Activated CD8-positive, alpha-beta T cell treated with anti-CD3 and anti-CD28 coated beads for 36 hours (primary cell): Measurements from ENCODE around the gene TEX51. TPM values are rescaled to one million over a fixed set of nuclear protein-coding genes. Genes with fewer than 3 reads are reported as not detected.

Experiments used
- ATAC-seq: fragments of 200-7000 bp; cut with Tn5 transposase; one replicate; pipeline ENCODE4 v1.10.0; 2021; ENCODE audit warnings: mild to moderate bottlenecking, moderate library complexity
- CTCF ChIA-PET: fragments of 350-600 bp; sonication (Branson Sonifier 250); formaldehyde crosslinking; loops from one replicate; lab custom pipeline; 2021; ENCODE audit warnings: antibody characterized with exemption; lab: Charles Lee
- POLR2A ChIA-PET: fragments of 350-600 bp; sonication (Branson Sonifier 250); formaldehyde crosslinking; loops from one replicate; lab custom pipeline; 2021; ENCODE audit warnings: antibody characterized with exemption; lab: Charles Lee
- DNase-seq: peaks from one replicate; pipeline ENCODE4 v3.0.0-alpha.2; 2020
- H3K27ac Mint-ChIP-seq: one replicate; pipeline ENCODE4 v1.8.0; 2021; ENCODE audit warnings: mild to moderate bottlenecking, mixed read lengths
- H3K27me3 Mint-ChIP-seq: one replicate; pipeline ENCODE4 v1.8.0; 2021; ENCODE audit warnings: mixed read lengths
- H3K36me3 Mint-ChIP-seq: one replicate; pipeline ENCODE4 v1.8.0; 2021; ENCODE audit warnings: low read depth, mixed read lengths
- H3K4me1 Mint-ChIP-seq: one replicate; pipeline ENCODE4 v1.8.0; 2021; ENCODE audit warnings: low read depth, mixed read lengths
- H3K4me3 Mint-ChIP-seq: one replicate; pipeline ENCODE4 v1.8.0; 2021; ENCODE audit warnings: mild to moderate bottlenecking, moderate library complexity, mixed read lengths
- H3K9me3 Mint-ChIP-seq: one replicate; pipeline ENCODE4 v1.8.0; 2021; ENCODE audit warnings: mixed read lengths
- intact Hi-C: fragments of 100-400 bp; cut with micrococcal nuclease; formaldehyde crosslinking; loops from one replicate; pipeline ENCODE4 v1.10.0; 2022
- total RNA-seq, 2 experiments: library from RNA; stranded (reverse); gene quantifications; one replicate each; pipeline ENCODE4 v1.2.3, GENCODE V29; 2021
- TF ChIP-seq, protein P1 (sequence below): fragments of 200-600 bp; IDR thresholded peaks from one replicate; pipeline ENCODE4 v1.8.0; 2022; ENCODE audit warnings: antibody characterized with exemption, mild to moderate bottlenecking

The TEX51 gene
- total RNA-seq, 2 experiments from 2014 or later, result not detected

DNA sequence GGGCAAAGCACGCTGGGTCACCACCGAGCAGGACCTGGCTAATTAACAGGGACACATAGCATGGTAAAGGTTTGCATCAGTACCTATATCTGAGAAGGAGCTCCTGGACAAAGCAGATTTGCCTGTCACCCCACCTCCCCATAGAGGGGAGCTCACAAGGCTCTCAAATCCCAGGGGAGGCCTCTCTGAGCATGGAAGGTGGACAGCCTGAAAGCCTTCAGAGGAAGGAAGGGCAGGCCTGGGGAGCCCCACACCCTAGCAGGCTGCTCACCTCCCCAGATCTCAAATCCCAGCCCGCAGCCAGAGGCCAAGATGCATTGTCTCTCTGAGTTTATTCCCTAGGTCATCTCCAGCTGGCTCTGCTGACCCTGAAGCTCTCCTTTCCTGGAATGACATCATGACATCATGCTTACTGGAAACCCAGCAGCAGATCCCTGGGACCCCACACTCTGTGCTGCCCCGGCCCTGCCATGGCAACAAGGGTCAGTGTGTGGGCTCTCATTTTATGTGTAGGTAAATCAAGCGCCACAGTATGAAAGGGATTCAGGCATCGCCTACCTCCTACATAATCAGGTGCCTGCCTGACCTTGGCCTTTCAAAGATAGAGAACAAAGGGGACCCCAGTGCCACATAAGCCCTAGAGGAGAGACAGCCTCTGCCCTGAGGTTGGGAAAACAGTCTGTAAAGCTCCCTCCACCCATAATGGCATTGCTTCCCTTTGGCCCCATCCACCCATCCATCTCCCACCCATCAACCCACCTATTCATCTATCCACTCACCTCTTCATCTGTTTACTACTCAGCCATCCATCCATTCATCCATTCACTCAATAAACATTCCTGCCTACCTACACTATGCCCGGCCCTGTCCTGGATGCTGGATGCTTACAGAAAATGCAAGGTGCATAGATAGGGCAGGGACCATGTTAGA lies 15.7 kb upstream of the TEX51 start:
- no peaks in the 10 kb centered on the region for H3K36me3 Mint-ChIP-seq
- POLR2A ChIA-PET, result no interaction called here
- H3K9me3 Mint-ChIP-seq, result no peaks in the 10 kb centered on the region
- TF ChIP-seq, protein P1, sequence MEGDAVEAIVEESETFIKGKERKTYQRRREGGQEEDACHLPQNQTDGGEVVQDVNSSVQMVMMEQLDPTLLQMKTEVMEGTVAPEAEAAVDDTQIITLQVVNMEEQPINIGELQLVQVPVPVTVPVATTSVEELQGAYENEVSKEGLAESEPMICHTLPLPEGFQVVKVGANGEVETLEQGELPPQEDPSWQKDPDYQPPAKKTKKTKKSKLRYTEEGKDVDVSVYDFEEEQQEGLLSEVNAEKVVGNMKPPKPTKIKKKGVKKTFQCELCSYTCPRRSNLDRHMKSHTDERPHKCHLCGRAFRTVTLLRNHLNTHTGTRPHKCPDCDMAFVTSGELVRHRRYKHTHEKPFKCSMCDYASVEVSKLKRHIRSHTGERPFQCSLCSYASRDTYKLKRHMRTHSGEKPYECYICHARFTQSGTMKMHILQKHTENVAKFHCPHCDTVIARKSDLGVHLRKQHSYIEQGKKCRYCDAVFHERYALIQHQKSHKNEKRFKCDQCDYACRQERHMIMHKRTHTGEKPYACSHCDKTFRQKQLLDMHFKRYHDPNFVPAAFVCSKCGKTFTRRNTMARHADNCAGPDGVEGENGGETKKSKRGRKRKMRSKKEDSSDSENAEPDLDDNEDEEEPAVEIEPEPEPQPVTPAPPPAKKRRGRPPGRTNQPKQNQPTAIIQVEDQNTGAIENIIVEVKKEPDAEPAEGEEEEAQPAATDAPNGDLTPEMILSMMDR, result no peak
- H3K4me3 Mint-ChIP-seq, result no peak overlapping the region
- ATAC-seq, result no peak
- no peaks in the 10 kb centered on the region for H3K4me1 Mint-ChIP-seq
- peaks cover 9% of the 10 kb centered on the region for H3K27me3 Mint-ChIP-seq
- H3K27ac Mint-ChIP-seq, result no peak overlapping the region
- CTCF ChIA-PET, result interaction anchor here (1.2 kb wide), 1 partner anchor 89 kb away, joined by 4 read pairs; no protein-coding TSS in a partner anchor
- intact Hi-C loops, result no loop called here
- no peak for DNase-seq

- no peak for DNase-seq
- TF ChIP-seq, protein P1, result no peak
- ChIA-PET POLR2A (no interaction called here), CTCF (interaction anchor here (1.2 kb wide), 1 partner anchor 88 kb away, joined by 4 read pairs; no protein-coding TSS in a partner anchor)
- intact Hi-C loops, result no loop called here
- Mint-ChIP-seq H3K4me3 (no peak overlapping the region), H3K27me3 (peaks cover 11% of the 10 kb centered on the region), H3K4me1 (no peaks in the 10 kb centered on the region), H3K36me3 (no peaks in the 10 kb centered on the region), H3K27ac (no peak overlapping the region), H3K9me3 (no peaks in the 10 kb centered on the region)
- no peak for ATAC-seq
These were observed 15.0 kb upstream of the TEX51 start for GRCh38 chr2:126883666-126884040.

DNA sequence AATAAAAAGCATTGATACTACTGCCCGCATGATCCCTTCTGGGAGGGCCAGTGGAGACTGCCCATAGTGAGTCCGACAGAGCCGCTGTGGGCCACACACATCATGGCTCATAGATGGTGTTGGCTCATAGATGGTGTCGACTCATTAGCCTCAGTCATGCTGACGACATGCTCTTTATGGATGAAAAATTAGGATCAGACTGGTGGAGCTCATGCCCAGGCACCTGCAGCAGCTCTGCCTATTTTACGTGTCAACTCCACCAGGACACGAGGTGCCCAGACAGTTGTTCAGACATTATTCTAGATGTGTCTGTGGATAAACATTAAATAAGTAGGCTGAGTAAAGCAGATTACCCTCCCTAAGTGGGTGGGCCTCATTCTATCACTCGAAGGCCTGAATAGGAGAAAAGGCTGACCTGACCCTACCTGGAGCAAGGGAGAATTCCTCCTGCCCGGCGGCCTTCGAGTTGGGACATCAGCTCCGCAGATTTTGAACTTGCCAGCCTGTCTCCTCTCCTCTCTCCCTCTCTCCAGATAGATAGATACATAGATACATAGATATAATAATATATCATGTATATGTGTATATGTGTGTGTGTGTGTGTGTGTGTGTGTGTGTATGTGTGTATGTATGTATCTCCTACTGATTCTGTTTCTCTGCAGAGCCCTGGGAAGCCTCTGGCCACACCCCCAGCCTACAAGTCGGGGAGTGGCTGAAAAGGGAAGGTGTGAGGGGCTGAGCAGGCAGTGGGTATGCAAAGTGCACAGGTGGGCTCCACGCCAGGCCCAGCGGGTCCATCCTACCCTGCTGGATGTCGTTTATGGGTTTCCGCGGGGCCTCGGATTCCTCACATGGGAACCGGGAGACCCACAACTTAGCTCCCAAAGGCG lies 13.6 kb upstream of the TEX51 start:
- intact Hi-C loops, result no loop called here
- ATAC-seq (no peak), DNase-seq (no peak)
- CTCF ChIA-PET, result interaction anchor here (1.6 to 3.6 kb wide), 2 partner anchors 86 to 228 kb away, joined by 3 to 22 read pairs; no protein-coding TSS in a partner anchor
- POLR2A ChIA-PET, result no interaction called here
- Mint-ChIP-seq H3K4me1 (no peaks in the 10 kb centered on the region), H3K27me3 (peaks cover 13% of the 10 kb centered on the region), H3K4me3 (no peak overlapping the region), H3K36me3 (no peaks in the 10 kb centered on the region), H3K27ac (no peak overlapping the region), H3K9me3 (no peaks in the 10 kb centered on the region)
- TF ChIP-seq, protein P1, result no peak

DNA sequence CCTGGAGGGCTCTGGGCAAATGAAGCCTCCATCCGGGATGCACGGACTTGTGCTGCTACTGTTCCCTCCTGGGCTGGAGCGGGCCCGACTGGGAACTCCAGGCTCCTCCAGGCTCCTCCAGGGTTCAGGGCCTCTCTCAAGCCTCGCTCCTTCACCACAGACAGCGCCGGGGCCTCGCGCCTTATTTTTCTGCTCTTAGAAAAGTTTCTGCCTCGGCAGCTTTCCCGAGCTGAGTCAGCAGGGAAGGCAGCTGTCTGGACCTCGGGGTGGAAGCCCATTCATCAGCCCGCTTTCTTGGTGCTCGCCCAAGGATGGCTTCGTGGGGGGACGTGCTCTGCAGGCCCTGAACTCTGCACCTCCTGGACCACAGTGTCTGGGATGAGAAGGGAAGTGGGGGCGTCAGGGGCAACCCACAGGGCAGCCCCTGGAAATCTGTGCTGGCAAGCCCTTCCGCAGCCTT lies 12.9 kb upstream of the TEX51 start:
- POLR2A ChIA-PET, result no interaction called here
- no peak overlapping the region for H3K4me3 Mint-ChIP-seq
- H3K27ac Mint-ChIP-seq, result no peak overlapping the region

More for the DNA sequence above, 12.9 kb upstream of the TEX51 start:
- CTCF ChIA-PET, result interaction anchor here (1.0 to 3.6 kb wide), 5 partner anchors 13 to 357 kb away, joined by 3 to 22 read pairs (median 3); partner anchors contain the start of gene TEX51
- Mint-ChIP-seq H3K9me3 (no peaks in the 10 kb centered on the region), H3K4me1 (no peaks in the 10 kb centered on the region), H3K36me3 (no peaks in the 10 kb centered on the region), H3K27me3 (peaks cover 13% of the 10 kb centered on the region)
- ATAC-seq, result no peak
- TF ChIP-seq, protein P1, result no peak
- no peak for DNase-seq
- intact Hi-C loops, result no loop called here
